ENCODE data around the gene PCSK5.
"Not testable (repeated sequence)": the region's sequence is repeated elsewhere in the genome, so short reads cannot be mapped to it uniquely, and the experiment has no call there.

PCSK5 gene

DNA sequence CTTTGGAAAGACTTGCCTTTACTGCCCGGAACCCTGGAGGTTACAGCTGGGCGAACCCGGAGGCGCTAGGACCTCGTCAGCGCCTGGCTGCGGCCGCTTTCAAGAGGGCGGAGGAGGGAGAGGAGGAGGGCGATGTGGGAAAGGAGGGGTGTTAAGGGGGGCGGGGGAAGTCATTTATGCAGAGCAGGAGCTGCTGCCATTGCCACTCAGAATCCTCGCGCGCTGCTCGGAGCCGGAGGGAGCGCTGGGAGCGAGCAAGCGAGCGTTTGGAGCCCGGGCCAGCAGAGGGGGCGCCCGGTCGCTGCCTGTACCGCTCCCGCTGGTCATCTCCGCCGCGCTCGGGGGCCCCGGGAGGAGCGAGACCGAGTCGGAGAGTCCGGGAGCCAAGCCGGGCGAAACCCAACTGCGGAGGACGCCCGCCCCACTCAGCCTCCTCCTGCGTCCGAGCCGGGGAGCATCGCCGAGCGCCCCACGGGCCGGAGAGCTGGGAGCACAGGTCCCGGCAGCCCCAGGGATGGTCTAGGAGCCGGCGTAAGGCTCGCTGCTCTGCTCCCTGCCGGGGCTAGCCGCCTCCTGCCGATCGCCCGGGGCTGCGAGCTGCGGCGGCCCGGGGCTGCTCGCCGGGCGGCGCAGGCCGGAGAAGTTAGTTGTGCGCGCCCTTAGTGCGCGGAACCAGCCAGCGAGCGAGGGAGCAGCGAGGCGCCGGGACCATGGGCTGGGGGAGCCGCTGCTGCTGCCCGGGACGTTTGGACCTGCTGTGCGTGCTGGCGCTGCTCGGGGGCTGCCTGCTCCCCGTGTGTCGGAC, at the start of gene PCSK5:
TSS of gene PCSK5 (plus strand) at position 202 of the 805 bp plus-strand sequence. CDS start at position 711, 509 bp downstream.
- Mint-ChIP-seq H3K4me1 (peaks cover 50% of the 10 kb centered on the region), H3K9me3 (no peaks in the 10 kb centered on the region), H3K27ac (peak within 1 kb of the TSS; percentile 92 to 95), H3K4me3 (peak within 1 kb of the TSS; percentile 99), H3K27me3 (no peaks in the 10 kb centered on the region)
- ATAC-seq (peak; percentile 87), DNase-seq (peak; percentile 86 to 91)

DNA sequence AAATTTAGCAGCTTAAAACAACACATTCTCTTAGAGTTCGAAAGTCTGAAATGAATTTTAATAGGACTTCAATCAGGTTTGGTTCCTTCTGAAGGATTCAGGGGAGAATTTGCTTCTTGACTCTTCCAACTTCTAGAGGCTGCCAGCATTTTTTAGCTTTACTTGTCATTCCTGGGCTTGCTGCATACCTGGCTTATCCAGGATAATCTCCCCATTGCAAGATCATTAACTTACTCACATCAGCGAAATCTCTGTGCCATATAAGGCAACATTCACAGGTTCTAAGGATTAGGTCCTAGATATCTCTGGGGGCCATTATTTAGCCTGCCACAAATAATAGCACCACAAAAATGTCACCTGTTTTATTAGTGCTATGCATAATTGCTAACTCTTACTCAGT, 46.2 kb upstream of the PCSK5 start:
- no peak for ATAC-seq

DNA sequence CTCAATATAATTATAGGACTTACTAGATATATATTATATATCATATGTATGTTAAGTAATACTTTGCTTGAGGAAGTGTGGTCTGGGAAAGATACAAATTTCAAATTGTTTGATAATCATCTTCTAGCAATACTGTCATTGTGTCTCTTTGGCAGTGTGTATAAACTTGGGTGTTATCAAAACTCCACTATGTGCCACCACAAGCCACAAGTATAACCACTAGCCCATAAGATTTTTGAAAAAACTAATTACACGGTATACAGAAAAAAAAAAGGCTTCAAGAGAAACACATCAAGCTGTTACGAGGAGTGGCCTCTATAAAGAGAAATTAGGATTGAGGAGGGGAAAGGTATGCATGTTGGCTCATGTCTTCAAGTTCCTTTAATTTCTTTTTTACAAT, 44.7 kb upstream of the PCSK5 start:
- ATAC-seq (no peak), DNase-seq (no peak)
- H3K4me1 Mint-ChIP-seq, result no peaks in the 10 kb centered on the region
- no peak overlapping the region for H3K27ac Mint-ChIP-seq
- H3K4me3 Mint-ChIP-seq, result no peak overlapping the region
- peaks cover 0 to 5% of the 10 kb centered on the region in 2 donors for H3K9me3 Mint-ChIP-seq
- peaks cover 12% of the 10 kb centered on the region for H3K27me3 Mint-ChIP-seq

More for the DNA sequence above, 46.2 kb upstream of the PCSK5 start:
- DNase-seq, result no peak
- H3K4me3 Mint-ChIP-seq, result no peak overlapping the region
- no peaks in the 10 kb centered on the region for H3K4me1 Mint-ChIP-seq
- H3K9me3 Mint-ChIP-seq, result peaks cover 0 to 5% of the 10 kb centered on the region in 2 donors
- no peak overlapping the region for H3K27ac Mint-ChIP-seq
- peaks cover 12% of the 10 kb centered on the region for H3K27me3 Mint-ChIP-seq

DNA sequence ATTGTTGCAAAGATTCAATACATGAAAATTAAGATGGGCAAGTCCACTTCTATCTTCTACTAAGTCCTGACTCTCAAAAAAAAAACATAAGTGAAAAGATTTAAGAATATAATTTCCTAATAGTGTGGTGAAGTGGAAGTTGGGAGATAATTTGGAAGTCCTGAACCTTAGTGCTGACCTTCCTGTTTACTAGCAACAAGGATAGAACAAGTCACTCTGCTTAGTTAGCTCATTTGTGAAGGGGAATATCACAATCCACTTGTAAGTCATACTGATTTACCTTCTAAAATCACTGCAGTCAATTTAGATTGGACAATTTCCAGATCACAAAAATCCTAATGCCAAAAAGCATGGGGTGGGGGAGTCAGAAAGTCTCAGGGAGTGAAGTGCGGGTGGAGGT, 43.4 kb upstream of the PCSK5 start:
- Mint-ChIP-seq H3K4me1 (no peaks in the 10 kb centered on the region), H3K4me3 (no peak overlapping the region), H3K27ac (no peak overlapping the region), H3K27me3 (peaks cover 12% of the 10 kb centered on the region), H3K9me3 (peaks cover 0 to 5% of the 10 kb centered on the region in 2 donors)
- DNase-seq (no peak), ATAC-seq (no peak)

DNA sequence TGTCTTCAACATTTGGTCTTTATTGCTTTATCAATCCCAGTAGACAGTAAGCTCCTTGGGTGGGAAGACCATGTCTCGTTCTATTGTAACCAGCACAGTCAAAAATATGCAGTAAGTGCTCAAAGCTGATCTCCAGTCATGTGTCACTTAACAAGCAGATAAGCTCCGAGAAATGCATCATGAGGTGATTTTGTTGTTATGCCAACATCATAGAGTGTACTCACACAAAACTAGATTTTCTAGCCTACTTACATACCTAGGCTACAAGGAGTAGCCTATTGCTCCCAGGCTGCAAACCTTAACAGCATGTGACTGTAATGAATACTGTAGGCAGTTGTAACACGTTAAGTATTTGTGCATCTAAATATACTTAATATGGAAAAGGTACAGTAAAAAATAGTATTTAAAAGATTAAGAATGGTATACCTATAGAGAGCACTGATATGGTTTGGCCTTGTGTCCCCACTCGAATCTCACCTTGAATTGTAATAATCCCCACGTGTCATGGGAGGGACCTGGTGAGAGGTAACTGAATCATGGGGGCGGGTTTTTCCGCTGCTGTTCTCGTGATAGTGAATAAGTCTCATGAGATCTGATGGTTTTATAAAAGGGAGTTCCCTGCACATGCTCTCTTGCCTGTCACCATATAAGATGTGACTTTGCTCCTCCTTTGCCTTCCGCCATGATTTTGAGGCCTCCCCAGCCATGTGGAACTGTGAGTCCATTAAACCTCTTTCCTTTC, 39.8 kb upstream of the PCSK5 start:
- no peaks in the 10 kb centered on the region for H3K9me3 Mint-ChIP-seq
- H3K27me3 Mint-ChIP-seq, result no peaks in the 10 kb centered on the region
- no peak overlapping the region for H3K4me3 Mint-ChIP-seq
- H3K4me1 Mint-ChIP-seq, result no peaks in the 10 kb centered on the region
- ATAC-seq, result no peak
- no peak overlapping the region for H3K27ac Mint-ChIP-seq
- no peak for DNase-seq

DNA sequence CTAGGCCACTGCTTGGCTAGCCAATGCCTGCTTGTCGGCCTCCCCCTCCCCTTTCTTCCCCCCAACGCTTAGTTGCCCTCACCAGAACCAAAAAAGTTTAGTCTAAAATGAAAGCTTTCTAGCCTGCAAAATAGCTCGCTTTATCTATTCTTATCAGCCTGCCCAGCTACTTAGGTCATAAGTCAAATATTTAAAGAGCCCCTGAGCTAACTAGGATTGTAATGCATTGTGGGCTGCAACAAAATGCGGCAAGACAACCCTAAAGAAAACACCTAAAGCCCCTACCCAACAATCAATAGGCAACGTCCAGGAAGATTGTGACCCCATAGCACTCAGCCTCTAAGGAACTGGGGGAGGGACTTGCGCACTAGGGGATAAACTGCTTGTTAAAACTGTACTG, 38.6 kb upstream of the PCSK5 start:
- H3K9me3 Mint-ChIP-seq, result no peaks in the 10 kb centered on the region
- no peaks in the 10 kb centered on the region for H3K27me3 Mint-ChIP-seq
- no peak overlapping the region for H3K27ac Mint-ChIP-seq

DNA sequence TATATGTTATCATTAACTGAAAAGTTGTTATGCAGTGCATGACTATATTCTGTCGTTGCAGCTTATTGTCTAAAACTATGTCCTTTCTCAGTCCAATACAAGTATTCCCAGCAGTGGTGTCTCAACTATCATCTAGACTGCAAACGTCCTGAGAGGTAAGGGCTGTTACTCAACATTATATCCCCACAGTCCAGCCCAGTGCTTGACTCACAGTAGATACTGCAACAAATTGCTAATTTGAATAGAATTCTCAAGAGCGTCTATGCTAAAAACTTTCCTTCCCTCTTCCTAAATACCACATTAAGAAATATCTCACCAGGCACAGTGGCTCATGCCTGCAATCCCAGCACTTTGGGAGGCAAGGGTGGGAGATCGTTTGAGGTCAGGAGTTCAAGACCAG, 37.7 kb upstream of the PCSK5 start:
- Mint-ChIP-seq H3K27me3 (no peaks in the 10 kb centered on the region), H3K27ac (no peak overlapping the region)
- no peak for ATAC-seq

More for the DNA sequence above, 38.6 kb upstream of the PCSK5 start:
- Mint-ChIP-seq H3K4me3 (no peak overlapping the region), H3K4me1 (no peaks in the 10 kb centered on the region)
- ATAC-seq, result no peak
- DNase-seq, result no peak

DNA sequence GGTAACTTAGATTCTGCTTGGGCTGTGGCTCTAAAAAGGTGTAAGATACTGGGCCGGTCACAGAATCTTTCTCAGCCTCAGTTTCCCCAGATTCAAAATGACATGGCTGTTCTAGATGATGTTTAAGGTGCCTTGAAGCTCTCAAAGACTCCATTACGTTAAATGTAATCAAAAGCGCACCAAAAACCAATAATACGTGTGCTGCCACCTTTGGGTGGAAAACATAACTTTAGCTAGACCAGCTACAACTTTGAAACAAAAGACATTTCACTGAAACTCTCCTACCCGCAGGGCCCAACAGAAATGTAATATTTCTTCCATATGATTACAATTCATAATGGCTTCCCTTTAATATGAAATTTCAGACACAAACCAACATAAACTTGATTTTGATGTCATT, 35.0 kb upstream of the PCSK5 start:
- no peak for DNase-seq
- H3K9me3 Mint-ChIP-seq, result no peaks in the 10 kb centered on the region
- no peak for ATAC-seq
- H3K27ac Mint-ChIP-seq, result no peak overlapping the region
- H3K4me1 Mint-ChIP-seq, result no peaks in the 10 kb centered on the region
- H3K4me3 Mint-ChIP-seq, result no peak overlapping the region
- H3K27me3 Mint-ChIP-seq, result no peaks in the 10 kb centered on the region

More for the DNA sequence above, 37.7 kb upstream of the PCSK5 start:
- Mint-ChIP-seq H3K4me3 (no peak overlapping the region), H3K4me1 (no peaks in the 10 kb centered on the region), H3K9me3 (no peaks in the 10 kb centered on the region)
- no peak for DNase-seq

DNA sequence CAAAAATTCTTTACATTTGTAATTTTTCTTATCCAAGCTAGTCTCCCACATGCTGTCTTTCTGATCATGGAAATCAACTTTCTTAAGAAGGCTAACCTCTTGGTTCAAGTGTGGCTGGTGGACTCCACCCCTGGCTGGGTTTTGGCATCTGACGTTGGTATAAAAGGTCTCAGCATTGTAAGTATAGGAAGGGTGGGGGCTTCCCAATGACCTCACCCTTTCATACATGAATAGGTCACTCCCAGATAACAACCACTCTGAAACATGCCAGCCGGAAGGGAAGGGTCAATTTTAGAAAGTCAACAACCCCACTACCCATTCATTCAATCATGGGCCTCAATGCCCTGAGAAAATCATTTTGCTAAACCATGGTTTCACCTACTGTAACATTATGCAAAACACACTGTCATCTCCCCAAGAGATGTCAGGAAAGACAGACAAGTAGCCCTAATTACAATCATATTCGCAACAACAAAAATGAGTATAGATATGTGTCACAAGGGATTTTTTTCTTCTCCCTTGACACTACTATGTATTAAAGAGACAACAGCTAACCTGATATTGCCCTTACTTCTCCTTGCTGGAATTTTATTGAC, 31.9 kb upstream of the PCSK5 start:
- H3K4me3 Mint-ChIP-seq, result no peak overlapping the region
- DNase-seq (no peak), ATAC-seq (no peak)
- H3K9me3 Mint-ChIP-seq, result no peaks in the 10 kb centered on the region
- H3K27me3 Mint-ChIP-seq, result no peaks in the 10 kb centered on the region
- no peaks in the 10 kb centered on the region for H3K4me1 Mint-ChIP-seq
- peak overlapping the region in 1 of 2 donors; percentile 50 for H3K27ac Mint-ChIP-seq

DNA sequence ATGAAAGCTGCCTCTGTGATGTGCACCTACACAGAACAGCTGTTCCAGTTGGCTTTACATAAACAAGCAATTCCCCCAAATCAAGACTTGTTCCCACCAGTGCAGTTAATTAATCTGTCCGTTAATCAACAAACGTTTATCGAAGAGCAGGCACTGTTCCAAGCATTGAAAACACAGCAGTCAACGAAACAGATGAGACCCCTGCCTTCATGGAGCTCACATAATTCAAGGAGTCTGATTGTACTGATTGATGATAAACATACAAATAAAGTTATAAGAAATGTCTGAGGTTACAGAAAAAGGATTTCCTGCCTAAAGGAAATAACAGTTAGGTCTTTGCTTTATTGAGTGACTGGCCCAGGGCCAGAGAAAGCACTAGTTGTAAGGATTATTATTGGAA, 26.2 kb upstream of the PCSK5 start:
- H3K4me1 Mint-ChIP-seq, result peaks cover 9% of the 10 kb centered on the region

DNA sequence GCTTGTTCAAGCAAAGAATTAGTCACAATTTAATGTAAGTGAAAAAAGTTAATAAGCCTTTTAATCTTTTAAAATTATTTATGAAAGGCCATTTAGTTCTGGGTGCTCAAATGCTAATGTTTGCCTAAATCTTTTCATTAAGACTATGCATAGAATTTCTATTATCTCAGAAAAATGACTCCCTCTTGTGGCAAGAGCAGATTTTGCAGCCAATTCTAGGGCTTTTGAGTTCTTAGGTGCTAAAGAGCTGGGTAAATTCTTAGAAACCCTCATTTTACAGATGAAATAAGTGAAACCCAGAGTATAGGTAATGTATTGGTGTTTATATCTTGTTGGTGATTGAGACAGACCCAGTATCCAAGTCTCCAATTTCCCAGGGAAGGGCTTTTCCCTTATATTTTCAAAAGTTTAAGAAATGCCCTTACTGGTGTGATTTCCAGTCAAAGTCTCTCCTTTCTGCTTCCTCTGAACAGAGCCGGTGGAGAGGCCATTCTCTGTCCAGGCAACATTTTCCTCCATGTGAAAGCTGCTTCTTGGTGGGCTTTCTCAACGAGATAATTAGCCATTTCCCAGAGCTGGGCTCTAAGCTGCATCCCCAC, 24.1 kb upstream of the PCSK5 start:
- no peak for ATAC-seq
- H3K27me3 Mint-ChIP-seq, result no peaks in the 10 kb centered on the region
- peaks cover 25% of the 10 kb centered on the region for H3K4me1 Mint-ChIP-seq
- H3K9me3 Mint-ChIP-seq, result no peaks in the 10 kb centered on the region
- no peak overlapping the region for H3K4me3 Mint-ChIP-seq
- H3K27ac Mint-ChIP-seq, result no peak overlapping the region
- DNase-seq, result peak; percentile 21 to 38

More for the DNA sequence above, 26.2 kb upstream of the PCSK5 start:
- ATAC-seq, result no peak
- DNase-seq, result no peak
- Mint-ChIP-seq H3K9me3 (no peaks in the 10 kb centered on the region), H3K27ac (no peak overlapping the region), H3K27me3 (no peaks in the 10 kb centered on the region), H3K4me3 (no peak overlapping the region)

DNA sequence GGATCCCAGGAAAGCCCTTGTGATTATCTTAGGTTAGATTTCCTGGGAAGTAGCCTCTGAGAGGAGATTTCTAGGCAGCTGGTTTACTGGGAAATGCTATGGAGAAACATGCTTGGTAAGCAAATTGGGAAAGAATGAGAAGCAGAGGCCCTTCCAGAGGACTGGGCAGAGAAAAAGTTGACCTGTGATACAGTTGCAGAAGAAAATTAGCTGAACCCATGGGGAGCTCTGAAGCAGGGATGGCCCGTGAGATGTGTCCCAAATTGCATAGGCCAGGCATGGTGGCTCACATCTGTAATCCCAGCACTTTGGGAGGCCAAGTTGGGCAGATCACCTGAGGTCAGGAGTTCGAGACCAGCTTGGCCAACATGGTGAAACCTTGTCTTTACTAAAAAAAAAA, 21.9 kb upstream of the PCSK5 start:
- H3K9me3 Mint-ChIP-seq, H3K4me3 Mint-ChIP-seq, H3K27me3 Mint-ChIP-seq, H3K27ac Mint-ChIP-seq, DNase-seq, ATAC-seq: not testable (repeated sequence)
- peaks cover 25% of the 10 kb centered on the region for H3K4me1 Mint-ChIP-seq

DNA sequence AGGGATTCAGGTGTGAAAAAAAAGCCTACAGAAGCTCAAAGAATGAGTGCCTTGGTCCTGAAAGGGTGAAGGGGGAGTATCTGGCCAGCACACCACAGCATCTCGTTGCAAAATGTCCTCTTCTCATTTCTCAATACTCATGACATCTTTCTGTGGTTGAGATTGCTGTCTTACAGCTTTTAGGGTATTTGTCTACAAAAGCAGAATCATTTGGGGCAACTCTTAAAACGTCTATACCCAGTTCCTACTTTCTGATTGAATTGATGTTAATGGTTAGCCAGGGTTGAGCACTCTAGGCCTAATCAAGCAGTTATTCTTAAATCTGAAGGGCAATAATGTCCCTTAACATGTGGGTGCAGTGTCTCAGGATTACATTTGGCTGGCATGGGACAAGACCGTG, 21.2 kb upstream of the PCSK5 start:
- ATAC-seq, result peak; percentile 57
- Mint-ChIP-seq H3K27me3 (no peaks in the 10 kb centered on the region), H3K27ac (peak overlapping the region in 1 of 2 donors; percentile 57), H3K4me1 (peaks cover 25% of the 10 kb centered on the region), H3K4me3 (no peak overlapping the region), H3K9me3 (no peaks in the 10 kb centered on the region)
- no peak for DNase-seq

DNA sequence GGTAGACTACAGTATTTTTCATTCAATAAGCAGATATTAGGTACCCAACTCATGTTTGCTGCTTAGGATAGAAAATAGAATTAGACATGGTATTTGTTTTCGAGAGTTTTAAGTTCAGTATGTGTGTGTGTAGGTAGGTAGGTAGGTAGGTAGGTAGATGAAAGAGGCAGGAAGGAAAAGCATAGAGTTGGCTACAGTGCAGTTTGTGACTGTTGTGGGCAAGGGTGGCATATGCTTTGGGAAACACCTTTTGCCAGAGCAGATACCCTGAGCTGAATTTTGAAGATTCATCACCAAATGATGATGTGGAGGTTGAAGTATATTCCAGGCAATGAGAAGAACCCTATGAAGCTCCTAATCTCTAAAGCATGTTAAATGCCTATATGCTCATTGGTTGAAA, 20.0 kb upstream of the PCSK5 start:
- ATAC-seq (no peak), DNase-seq (no peak)
- no peaks in the 10 kb centered on the region for H3K27me3 Mint-ChIP-seq
- no peak overlapping the region for H3K4me3 Mint-ChIP-seq
- H3K4me1 Mint-ChIP-seq, result peaks cover 25% of the 10 kb centered on the region
- H3K9me3 Mint-ChIP-seq, result no peaks in the 10 kb centered on the region
- H3K27ac Mint-ChIP-seq, result no peak overlapping the region

DNA sequence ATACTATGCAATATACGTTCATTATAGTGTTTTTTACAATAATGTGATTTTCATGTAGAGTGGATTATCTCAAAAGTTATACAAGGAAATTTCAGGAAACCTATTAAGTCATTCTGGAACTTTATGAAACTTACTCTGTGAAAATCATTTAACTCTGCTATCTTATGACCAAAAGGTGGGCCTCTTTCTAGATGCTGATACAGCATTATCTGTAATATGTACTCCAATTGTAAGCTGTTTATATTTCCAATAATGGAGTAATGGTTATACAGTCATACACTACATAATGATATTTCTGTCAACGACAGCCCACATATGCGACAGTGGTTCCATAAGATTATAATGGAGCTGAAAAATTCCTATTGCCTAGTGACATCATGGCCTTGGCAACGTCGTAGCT, 18.8 kb upstream of the PCSK5 start:
- ATAC-seq, result no peak
- Mint-ChIP-seq H3K27ac (no peak overlapping the region), H3K27me3 (no peaks in the 10 kb centered on the region), H3K9me3 (no peaks in the 10 kb centered on the region), H3K4me3 (no peak overlapping the region), H3K4me1 (peaks cover 25% of the 10 kb centered on the region)
- no peak for DNase-seq

Data from stimulated activated naive CD8-positive, alpha-beta T cell treated with anti-CD3 and anti-CD28 coated beads, Interleukin-15, amount 100 ng/mL, for 72 hours (primary cell).